Fibroblast of the aortic adventitia (primary cell): ENCODE measurements around the gene TMEM242. TPM values are rescaled to one million over a fixed set of nuclear protein-coding genes. Genes with fewer than 3 reads are reported as not detected.

Experiments used
- DNase-seq: peaks from one replicate; pipeline ENCODE4 v3.0.0-alpha.2; 2010; ENCODE audit warnings: low read depth
- H3K4me3 ChIP-seq: 2 replicates; pipeline ENCODE4 v1.5.1; 2011; ENCODE audit warnings: low read depth, mild to moderate bottlenecking, control low read depth, low read length, moderate library complexity
- CTCF ChIP-seq: IDR thresholded peaks from 2 replicates; pipeline ENCODE4 v1.5.1; 2011; ENCODE audit warnings: mild to moderate bottlenecking, low read length, control low read depth, inconsistent platforms; ENCODE audit not compliant: insufficient read depth
- total RNA-seq: library from RNA; depleted of rRNA; stranded (reverse); fragments of >200 nt; gene quantifications from 2 replicates; pipeline ENCODE4 v1.2.3, GENCODE V29; 2012; ENCODE audit warnings: low replicate concordance

The TMEM242 gene
- total RNA-seq, 1 donor: 7.0 TPM

GRCh38 chr6:157291356-157291755 is 32.0 kb downstream of the TMEM242 start:
- TF ChIP-seq CTCF: no peak
- no peak overlapping the region for H3K4me3 ChIP-seq
- DNase-seq: no peak

GRCh38 chr6:157290797-157291196 is 32.5 kb downstream of the TMEM242 start:
- no peak for DNase-seq
- no peak for TF ChIP-seq CTCF
- H3K4me3 ChIP-seq: no peak overlapping the region

- TF ChIP-seq CTCF: no peak
- H3K4me3 ChIP-seq: no peak overlapping the region
- DNase-seq: no peak
Measured at GRCh38 chr6:157289764-157290163, 33.6 kb downstream of the TMEM242 start.

- no peak for DNase-seq
- TF ChIP-seq CTCF: no peak
- no peak overlapping the region for H3K4me3 ChIP-seq
Measured at GRCh38 chr6:157288575-157288974, 34.7 kb downstream of the TMEM242 start.

- TF ChIP-seq CTCF: no peak
- DNase-seq: no peak
- H3K4me3 ChIP-seq: no peak overlapping the region
Measured at GRCh38 chr6:157287923-157288322, 35.4 kb downstream of the TMEM242 start.

GRCh38 chr6:157287247-157287850 is 36.0 kb downstream of the TMEM242 start:
- H3K4me3 ChIP-seq: no peak overlapping the region
- no peak for DNase-seq
- TF ChIP-seq CTCF: no peak

- no peak for TF ChIP-seq CTCF
- DNase-seq: no peak
- no peak overlapping the region for H3K4me3 ChIP-seq
Measured at GRCh38 chr6:157285422-157285779, 37.9 kb downstream of the TMEM242 start.
